GM18498 (cell line): ENCODE data around the gene CRTC3.

ENCODE experiments used
- ATAC-seq: cut with Tn5 transposase; IDR thresholded peaks from one replicate; pipeline ENCODE4 v1.9.1; 2021; ENCODE audit warnings: mild to moderate bottlenecking, moderate library complexity; ENCODE audit not compliant: unreplicated experiment

Gene CRTC3

DNA sequence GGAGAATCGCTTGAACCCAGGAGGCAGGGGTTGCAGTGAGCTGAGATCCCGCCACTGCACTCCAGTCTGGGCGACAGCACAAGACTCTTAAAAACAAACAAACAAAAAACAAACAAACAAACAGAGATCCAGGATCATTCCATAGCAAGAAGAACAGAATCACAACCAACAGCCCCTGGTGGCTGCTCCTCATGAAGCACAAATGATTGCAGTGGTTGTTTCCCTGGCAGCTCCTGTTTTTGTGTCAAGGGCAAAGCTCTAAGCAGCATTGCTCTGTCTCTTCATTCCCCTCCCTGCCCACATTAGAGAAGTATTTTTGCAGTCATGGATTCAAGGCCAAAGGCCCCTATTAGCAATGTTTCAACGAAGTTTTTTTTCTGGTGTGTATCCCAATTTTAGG is 161.6 kb downstream of the CRTC3 start:
- no peak for ATAC-seq

DNA sequence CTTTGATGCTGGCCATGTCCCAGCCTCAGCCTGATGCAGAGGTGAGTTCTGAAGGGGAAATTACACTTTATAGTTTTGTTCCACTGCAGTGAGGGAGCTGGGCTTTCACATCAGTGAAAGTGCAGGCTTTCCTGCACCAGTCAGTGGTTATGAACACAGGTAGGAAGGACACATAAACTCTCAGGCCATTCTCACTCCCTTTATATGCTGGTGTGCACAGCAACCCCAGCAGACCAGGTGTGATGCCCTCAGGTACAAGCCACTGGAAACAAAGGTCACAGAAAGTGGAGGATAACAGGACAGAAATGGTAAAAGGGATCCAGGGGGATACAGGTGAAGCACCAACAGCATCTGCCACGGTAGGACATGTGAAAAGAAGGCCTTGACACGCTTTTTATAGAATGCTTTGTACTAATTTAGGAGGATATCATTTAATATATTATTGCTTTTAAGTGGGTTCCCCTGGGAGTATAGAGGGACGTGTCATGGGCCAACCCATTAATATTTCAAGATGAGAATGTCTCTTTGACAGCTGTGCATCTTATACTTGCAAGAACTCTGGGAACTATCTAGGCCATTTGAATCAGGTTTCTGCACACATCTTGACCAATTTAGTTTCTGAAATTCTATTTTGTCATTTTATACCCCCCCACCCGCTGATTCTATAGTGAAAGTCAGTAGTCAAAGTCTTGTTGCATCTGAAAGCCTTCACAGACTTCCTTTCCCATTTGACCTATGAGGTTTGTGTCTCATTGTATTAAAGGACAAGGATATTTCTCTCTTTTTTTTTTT is 162.5 kb downstream of the CRTC3 start:
- ATAC-seq = peak; percentile 57
